ENCODE results near the gene RPP25L.
A peak's percentile ranks its signal among the peaks of the same experiment; 100 is the strongest.
"Not testable (repeated sequence)": the region's sequence is repeated elsewhere in the genome, so short reads cannot be mapped to it uniquely, and the experiment has no call there.

RPP25L gene, protein sequence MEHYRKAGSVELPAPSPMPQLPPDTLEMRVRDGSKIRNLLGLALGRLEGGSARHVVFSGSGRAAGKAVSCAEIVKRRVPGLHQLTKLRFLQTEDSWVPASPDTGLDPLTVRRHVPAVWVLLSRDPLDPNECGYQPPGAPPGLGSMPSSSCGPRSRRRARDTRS

GRCh38 chr9:34611811-34612787 lies at the start of gene RPP25L:
Gene RPP25L (minus strand): TSS chr9:34612097. CDS start chr9:34611296, 801 bp downstream.
- no peak for DNase-seq (ENCODE audit: low read depth, low spot score)

- no peak for DNase-seq (ENCODE audit: low read depth, low spot score)
Observed at GRCh38 chr9:34659592-34660253, 47.8 kb upstream of the RPP25L start.

GRCh38 chr9:34658461-34658860 lies 46.6 kb upstream of the RPP25L start:
- no peak for DNase-seq (ENCODE audit: low read depth, low spot score)

DNA sequence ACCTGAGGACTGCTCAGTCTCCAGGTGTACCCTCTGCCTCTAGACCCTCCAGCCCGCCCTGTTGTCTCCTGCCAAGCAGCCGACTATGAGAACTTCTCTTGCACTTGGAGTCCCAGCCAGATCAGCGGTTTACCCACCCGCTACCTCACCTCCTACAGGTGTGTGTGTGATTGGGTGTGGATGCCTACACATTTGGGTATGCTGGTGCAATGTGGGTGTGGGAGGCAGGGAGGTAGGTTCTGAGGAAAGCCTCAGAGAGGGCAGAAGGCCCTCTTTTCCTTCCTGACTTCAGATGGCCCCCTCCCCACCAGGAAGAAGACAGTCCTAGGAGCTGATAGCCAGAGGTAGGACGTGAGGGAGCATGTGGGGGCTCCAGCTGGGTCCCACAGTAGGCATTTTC lies 45.1 kb upstream of the RPP25L start:
- DNase-seq (ENCODE audit: low read depth, low spot score) = no peak

- no peak for DNase-seq (ENCODE audit: low read depth, low spot score)
Observed at GRCh38 chr9:34655394-34655793, 43.5 kb upstream of the RPP25L start.

DNA sequence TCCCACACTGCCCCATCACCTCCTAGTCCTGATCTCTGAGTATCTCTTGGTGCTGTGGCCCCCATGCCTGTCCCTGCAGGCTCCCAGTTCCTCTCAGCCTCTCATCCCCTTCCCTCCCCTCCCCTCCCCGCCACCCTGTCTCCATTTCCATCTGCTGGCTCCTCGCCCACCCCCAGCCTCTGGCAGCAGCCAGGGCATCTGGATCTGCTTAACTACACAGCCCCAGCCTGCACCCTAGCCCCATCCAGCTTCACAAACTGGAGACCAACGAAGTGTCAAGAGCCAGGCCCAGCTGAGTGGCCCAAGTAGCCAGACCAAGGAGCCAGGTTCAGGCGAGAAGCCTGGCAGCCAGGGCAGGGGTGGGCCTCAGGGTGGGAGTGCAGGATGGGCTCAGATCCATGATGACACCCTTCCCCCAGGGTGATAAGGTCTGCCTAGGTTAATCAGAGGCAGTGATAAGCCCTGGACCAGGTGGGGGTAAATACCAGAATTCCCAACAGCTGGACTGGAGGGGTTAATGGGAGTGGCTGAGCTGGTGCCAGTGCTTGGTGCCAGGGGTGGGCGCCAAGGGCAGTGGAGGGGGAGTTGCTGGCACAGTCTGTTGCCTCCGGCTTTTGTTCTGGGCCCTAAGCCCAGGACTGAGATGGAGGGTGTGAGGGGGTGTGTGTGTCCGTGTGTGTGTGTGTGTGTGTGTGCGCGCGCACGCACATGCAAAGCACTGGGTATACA lies 42.6 kb upstream of the RPP25L start:
- DNase-seq (ENCODE audit: low read depth, low spot score) = no peak

DNA sequence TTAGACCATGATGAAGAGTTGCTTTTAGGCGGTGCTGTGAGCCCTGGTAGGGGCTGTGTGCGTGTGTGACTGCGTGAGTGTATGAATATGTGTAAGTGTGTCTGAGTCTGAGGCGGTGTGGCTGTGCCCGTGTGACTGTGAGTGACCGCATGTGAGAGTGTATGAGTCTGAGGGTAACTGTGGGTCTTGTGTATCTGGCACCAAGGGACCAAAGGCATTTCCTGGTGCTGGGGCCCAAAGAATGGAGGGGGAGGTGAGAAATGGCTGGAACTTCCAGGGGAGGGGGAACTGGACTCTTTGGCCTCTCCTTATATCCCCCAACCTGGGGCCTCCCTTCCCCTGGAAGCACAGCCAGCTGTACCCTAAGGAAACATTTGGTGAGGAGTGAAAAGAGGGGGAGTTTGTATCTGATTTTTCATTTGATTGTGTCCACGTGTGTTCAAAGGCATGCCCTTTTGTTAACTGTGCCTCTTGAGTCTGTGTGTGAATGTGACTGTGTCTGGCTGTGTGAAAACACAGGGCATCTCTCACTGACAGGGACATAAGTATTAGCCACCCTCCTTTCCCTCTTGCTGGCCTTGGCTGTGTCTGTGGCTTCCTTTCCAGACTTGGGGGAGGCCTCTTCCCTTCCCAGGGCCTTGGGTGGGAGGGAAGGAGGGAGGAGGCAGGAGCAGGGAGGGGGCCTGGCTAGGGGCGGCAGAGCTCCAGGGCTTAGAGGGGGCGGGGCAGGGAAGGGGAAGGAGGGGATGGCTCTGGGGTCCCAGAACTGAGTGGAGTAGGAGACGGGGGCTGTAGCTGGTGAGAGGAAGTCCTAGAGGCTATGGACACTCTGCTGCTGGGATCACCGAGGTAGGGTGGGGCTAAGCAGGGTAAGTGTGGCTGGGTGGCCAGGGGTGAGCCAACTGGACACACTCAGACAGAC lies 41.5 kb upstream of the RPP25L start:
- DNase-seq (ENCODE audit: low read depth, low spot score) = no peak

DNA sequence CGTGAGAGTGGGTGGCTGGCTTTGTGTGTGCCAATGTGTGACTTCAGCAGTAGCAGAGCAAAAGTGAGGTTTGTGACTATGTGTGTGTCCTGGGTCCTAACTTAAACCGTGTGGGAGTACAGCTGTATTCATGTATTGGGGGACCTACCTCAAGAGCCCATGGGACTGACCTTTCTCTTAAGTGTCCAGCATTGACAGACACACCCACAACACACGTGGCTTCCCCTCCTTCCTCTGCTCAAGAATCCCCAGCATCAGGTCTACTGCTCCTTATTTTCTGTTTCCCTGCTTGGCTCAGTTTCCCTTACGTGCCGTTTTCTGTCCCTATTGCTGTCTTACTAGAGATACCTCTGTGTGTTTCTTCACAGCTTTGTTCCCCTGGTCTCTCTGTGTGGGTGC lies 40.7 kb upstream of the RPP25L start:
- no peak for DNase-seq (ENCODE audit: low read depth, low spot score)

DNA sequence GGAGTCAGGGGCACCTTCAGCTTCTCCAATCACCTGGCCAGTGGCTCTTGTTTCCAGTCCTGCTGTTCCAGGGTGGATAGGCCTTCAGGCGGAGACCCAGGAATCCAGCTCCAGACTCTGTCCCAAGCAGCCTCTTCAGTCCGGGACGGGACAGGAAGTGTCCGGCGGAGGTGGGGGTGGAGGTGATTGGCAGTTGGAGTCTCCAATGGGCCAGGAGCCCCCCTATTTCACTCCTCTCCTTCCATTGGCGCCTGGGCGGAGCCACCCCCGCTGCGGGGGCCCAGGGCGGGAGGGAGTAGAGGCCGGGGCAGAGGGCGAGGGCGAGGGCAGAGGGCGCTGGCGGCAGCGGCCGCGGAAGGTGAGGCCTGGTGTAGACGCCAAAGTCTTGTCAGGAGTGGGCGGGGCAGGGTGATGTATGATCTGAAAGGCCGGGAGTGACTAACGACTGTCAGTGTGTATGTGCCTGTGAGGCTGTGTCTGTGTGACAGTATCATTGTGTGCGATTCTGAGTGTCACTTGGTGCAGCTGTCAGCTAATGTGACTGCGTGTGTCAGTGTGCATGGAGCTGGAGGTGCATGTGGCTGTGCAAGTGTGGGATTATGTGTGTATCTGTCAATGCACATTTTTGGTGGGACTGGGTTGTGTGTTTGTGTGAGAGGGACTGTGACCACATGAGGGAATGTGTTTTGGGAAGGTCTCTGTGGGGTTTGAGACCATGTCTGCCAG lies 40.1 kb upstream of the RPP25L start, which contains the start of gene IL11RA:
Gene IL11RA, plus strand, starts transcription at position 310 of the 726 bp plus-strand sequence. CDS start 3,033 bp downstream, outside the sequence.
- peak; percentile 39 for DNase-seq (ENCODE audit: low read depth, low spot score)

GRCh38 chr9:34651321-34651720 lies 39.4 kb upstream of the RPP25L start:
- no peak for DNase-seq (ENCODE audit: low read depth, low spot score)

GRCh38 chr9:34650816-34651215 lies 38.9 kb upstream of the RPP25L start:
- no peak for DNase-seq (ENCODE audit: low read depth, low spot score)

GRCh38 chr9:34648673-34649072 lies 36.8 kb upstream of the RPP25L start:
- no peak for DNase-seq (ENCODE audit: low read depth, low spot score)

DNA sequence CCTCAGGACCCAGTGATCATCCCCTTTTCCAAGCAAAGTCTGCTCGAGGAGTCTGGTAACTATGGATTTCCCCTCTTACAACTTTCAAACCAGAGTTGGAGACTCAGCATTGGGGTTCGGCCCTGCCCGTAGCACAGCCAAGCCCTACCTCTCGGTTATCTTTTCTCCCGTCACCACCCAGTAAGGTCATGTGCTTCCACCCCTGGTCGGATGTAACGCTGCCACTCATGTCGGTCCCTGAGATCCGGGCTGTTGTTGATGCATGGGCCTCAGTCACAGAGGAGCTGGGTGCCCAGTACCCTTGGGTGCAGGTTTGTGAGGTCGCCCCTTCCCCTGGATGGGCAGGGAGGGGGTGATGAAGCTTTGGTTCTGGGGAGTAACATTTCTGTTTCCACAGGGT lies 35.8 kb upstream of the RPP25L start:
- no peak for DNase-seq (ENCODE audit: low read depth, low spot score)

GRCh38 chr9:34647084-34647403 lies 35.1 kb upstream of the RPP25L start:
- DNase-seq (ENCODE audit: low read depth, low spot score) = no peak

DNA sequence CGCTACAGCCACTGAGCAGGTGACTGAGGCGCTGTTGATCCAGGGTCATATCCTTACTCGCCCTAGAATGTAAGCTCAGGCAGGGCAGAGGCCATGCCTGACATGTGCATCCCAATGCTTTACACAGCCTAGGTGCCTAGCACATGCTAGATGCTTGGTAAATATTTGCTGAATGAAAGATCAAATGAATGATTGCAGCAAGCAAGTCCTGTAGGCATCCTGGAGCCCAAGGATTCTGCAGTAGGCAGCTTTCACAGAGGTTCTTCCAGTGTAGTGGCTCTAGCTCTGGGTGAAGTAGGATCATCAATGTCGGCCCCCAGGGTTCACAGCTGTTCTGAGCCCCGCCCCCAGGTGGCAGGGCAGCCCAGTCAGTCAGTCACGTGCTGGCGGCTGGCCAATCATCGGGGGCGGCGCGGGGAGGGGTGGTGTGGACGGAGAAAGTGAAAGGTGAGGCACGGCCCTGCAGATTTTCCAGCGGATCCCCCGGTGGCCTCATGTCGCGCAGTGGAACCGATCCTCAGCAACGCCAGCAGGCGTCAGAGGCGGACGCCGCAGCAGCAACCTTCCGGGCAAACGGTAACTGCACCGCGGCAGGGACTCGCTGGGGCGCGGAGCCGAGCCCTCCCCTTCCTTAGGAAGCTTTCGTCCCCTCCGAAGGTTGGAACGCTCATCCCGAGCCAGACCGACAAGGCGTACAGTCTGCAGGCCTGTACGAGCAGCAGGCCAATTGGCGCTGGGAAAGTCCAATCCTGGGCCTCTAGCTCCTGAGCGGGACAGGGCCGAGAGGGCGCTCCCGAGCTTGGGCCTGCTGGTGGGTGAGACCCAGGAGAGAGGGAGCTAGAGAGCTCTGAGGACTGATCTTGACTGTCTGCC lies 34.5 kb upstream of the RPP25L start, which contains the start of gene GALT:
Gene GALT, plus strand, starts transcription at position 465 of the 873 bp plus-strand sequence. Its CDS starts 30 bp downstream, at position 495.
- DNase-seq (ENCODE audit: low read depth, low spot score) = peak; percentile 49

DNA sequence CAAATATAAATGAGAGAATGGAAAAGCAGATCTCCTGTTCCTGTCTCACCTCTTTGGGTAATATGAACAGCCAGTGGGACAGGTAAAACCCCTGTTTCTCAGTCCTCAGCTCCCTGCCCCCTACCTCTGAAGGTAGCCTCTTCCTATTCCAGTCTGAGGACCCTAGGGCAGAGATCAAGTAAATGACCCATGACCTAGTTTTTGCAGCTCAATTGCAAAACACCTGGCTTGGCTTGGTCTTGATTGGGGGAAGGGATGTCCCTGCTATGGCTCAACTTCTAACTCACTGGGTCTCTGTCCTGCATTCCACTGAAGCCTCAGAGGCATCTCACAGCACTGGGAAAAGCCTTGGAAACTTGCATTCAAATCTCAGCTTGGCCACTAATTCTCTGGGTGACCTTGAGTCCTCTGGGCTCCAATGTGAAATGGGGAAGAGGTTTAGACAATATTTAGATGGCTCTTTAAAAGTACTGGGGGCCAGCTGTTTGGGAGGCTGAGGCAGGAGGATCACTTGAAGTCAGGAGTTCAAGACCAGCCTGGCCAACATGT lies 32.9 kb upstream of the RPP25L start:
- DNase-seq (ENCODE audit: low read depth, low spot score) = no peak

- DNase-seq (ENCODE audit: low read depth, low spot score) = no peak
Observed at GRCh38 chr9:34642679-34643078, 30.8 kb upstream of the RPP25L start.

- DNase-seq (ENCODE audit: low read depth, low spot score) = not testable (repeated sequence)
Observed at GRCh38 chr9:34639322-34639721, 27.4 kb upstream of the RPP25L start.

DNA sequence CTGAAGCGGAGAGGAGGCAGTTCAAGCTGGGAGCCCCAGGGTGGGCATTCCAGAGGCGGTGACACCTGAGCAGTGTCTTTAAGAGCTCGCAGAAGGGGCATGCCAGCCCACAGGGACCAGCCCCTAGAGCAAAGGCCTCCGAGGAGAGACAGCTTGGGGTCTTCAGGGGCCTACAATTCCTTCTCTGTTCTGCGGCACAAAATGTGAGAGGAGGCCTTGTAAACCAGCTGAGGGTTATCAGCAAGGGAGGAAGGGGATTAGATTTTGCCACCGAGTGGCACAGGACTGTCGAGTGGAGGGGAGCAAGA lies 26.2 kb upstream of the RPP25L start:
- DNase-seq (ENCODE audit: low read depth, low spot score) = no peak

Data from smooth muscle cell of the brain vasculature (primary cell).